ENCODE data around the gene DUSP7.

DUSP7 gene

GRCh38 chr3:52067046-52067445 lies 10.7 kb upstream of the DUSP7 start:
- DNase-seq, result no peak

GRCh38 chr3:52065264-52065756 lies 8.9 kb upstream of the DUSP7 start:
- DNase-seq, result no peak

- no peak for DNase-seq
These were observed 8.2 kb upstream of the DUSP7 start for GRCh38 chr3:52064561-52064960.

- no peak for DNase-seq
These were observed 6.8 kb upstream of the DUSP7 start for GRCh38 chr3:52063026-52063723.

GRCh38 chr3:52062505-52062904 lies 6.1 kb upstream of the DUSP7 start:
- DNase-seq, result no peak

GRCh38 chr3:52061121-52061910 lies 4.9 kb upstream of the DUSP7 start:
- no peak for DNase-seq

GRCh38 chr3:52059781-52060180 lies 3.4 kb upstream of the DUSP7 start:
- no peak for DNase-seq

- no peak for DNase-seq
These were observed 1.6 kb upstream of the DUSP7 start for GRCh38 chr3:52057812-52058495.

GRCh38 chr3:52056968-52057811 lies 819 bp upstream of the DUSP7 start:
- peak; percentile 99 for DNase-seq

GRCh38 chr3:52055537-52056351 lies 627 bp downstream of the DUSP7 start:
- peak; percentile 41 for DNase-seq

- no peak for DNase-seq
These were observed 1.5 kb downstream of the DUSP7 start for GRCh38 chr3:52054661-52055511.

GRCh38 chr3:52053307-52054304 lies 2.8 kb downstream of the DUSP7 start:
- DNase-seq, result peak; percentile 33

GRCh38 chr3:52052831-52053306 lies 3.5 kb downstream of the DUSP7 start:
- peak; percentile 20 for DNase-seq

- no peak for DNase-seq
These were observed 4.9 kb downstream of the DUSP7 start for GRCh38 chr3:52051444-52051843.

GRCh38 chr3:52050571-52050970 lies 5.8 kb downstream of the DUSP7 start:
- no peak for DNase-seq

GRCh38 chr3:52049503-52049902 lies 6.9 kb downstream of the DUSP7 start:
- no peak for DNase-seq

GRCh38 chr3:52047295-52047960 lies 8.9 kb downstream of the DUSP7 start:
- no peak for DNase-seq

- no peak for DNase-seq
These were observed 9.5 kb downstream of the DUSP7 start for GRCh38 chr3:52046902-52047239.
